GM18861 (cell line): ENCODE data around the gene PRR14.
"Not testable (repeated sequence)": the region's sequence is repeated elsewhere in the genome, so short reads cannot be mapped to it uniquely, and the experiment has no call there.

Experiments used
- ATAC-seq: cut with Tn5 transposase; IDR thresholded peaks from one replicate; pipeline ENCODE4 v1.9.1; 2021; ENCODE audit not compliant: unreplicated experiment

The PRR14 gene

GRCh38 chr16:30688701-30689100 is 37.9 kb downstream of the PRR14 start:
- no peak for ATAC-seq

DNA sequence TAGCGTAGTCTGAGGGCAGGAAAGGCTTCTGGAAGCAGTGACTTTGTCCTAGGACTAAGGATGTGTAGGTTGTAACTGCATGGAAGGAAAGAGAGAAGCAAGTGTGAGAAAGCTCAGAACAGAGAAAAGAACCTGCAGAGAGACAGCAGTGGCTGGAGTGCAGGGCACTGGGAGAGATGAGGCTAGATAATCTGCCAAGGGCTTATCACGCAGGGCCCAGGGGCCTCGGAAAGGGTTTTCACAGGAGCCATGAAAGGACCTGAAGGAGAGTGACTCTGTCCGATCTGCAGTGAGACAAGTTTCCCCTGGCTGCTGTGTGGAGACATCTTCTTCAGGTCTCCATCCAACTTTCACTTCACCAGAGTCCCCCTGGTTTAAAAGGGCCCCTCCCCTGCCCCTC is 41.1 kb downstream of the PRR14 start:
- ATAC-seq: no peak

GRCh38 chr16:30692396-30693064 is 41.8 kb downstream of the PRR14 start:
- no peak for ATAC-seq

GRCh38 chr16:30694926-30695693 is 44.4 kb downstream of the PRR14 start:
- ATAC-seq: no peak

DNA sequence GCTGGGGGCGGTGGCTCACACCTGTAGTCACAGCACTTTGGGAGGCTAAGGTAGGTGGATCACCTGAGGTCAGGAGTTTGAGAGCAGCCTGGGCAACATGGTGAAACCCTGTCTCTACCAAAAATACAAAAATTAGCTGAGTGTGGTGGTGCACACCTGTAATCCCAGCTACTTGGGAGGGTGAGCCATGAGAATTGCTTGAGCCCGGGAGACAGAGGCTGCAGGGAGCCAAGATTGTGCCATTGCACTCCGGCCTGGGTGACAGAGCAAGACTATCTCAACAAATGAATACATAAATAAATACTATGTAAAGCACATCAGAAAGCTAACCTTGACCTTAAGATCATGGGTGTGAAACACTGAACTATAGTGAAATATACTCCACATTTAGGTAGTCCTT is 45.9 kb downstream of the PRR14 start:
- ATAC-seq: not testable (repeated sequence)

DNA sequence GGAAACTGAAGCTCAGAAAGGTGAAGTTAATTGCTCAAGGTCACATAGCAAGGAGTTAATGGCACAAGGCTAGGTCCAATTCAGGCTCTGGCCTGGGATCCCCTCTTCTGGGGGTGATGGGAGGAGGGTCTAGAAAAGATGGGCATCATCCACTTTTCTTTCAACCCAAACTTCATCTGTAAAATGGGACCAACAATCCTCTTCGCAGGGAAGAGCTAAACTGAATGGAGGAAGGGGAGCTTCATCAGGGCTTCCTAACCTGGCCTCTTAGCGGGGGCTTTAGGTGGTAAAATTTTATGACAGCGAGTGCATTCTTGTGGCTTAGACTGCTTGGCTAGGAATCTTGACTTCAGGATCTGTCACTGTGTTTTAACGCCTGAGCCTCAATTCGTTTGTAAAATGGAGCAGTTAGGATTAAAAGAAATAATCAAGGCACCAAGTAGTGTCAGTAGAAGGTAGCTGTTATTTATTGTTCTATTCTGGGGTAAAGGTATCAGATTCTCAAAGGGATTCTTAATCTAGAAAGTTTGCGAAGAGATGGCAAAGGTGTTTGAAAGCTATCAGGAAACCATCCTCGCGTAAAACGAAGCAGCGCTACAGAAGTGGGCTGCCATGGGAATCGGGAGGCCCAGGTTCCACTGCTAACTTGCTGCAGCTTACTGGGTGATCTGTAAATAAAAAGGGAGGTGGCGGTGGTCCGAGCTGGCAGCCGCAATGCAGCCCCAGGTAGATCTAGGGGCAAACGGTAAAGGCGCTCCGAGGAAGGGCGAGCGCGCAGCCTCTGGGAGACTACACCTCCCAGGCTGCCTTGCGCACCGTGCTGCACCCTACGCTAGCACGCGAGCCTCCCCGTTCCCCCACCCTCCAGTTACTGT is 46.7 kb downstream of the PRR14 start:
- ATAC-seq: peak; percentile 71

DNA sequence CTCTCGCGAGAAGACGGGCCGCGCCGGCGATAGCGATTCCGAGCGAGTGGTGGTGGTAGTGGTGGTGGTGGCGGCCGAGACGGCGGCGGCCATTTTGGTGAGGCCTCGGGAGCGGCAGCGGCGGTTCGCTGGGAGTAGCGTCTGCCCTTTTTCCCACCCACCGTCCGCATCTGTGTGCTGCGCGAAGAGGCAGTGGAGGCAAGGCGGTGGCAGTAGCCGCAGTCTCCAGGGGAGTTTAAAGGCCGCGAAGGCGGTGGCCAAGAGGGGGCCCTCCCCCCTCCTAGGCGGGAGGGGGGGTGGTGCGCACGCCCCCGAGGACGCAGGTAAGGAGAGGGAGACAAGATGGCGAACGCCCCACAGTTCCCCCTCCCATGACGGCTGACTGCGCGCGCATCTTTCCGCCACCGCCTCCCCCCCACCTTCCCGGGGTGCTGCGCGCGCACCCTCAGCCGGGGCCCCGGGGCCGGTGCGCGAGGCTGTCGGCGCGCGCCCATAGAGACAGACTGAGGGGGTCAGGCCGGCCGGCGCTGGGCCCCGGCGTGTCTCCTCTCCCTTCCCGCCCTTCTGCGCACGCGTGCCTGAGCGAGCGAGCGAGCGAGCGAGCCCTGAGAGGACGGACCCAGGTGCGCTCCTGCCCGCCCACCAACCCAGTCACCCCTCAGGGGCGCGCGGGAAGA is 47.5 kb downstream of the PRR14 start:
- peak; percentile 50 for ATAC-seq

GRCh38 chr16:30698816-30699614 is 48.3 kb downstream of the PRR14 start, which contains the start of gene SRCAP:
Gene SRCAP, plus strand, starts transcription at chr16:30699171. Its CDS starts 1,654 bp downstream, at chr16:30700825.
- peak; percentile 15 for ATAC-seq

DNA sequence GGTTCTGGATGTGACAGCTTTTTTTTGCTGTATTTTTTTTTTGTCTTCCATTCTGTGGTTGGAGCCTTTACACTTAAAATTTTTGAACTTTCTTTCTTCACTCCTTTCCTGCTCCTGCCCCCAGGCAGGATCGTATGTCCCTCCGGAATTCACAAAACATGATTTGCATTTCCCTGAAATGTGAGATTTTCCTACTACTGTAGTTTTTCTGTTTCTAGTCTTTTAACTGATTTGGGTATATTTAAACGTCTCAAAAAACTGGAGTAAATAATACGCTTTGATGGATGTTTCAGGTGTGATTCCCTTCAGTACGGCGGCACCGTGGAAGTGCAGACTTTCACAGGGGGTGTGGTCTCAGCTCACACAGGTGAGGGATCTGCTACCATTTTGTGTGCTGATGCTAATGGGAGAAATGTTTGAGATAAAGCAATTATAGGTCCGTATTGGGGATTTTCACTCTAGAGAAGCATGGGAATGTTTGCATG is 48.9 kb downstream of the PRR14 start:
- no peak for ATAC-seq

DNA sequence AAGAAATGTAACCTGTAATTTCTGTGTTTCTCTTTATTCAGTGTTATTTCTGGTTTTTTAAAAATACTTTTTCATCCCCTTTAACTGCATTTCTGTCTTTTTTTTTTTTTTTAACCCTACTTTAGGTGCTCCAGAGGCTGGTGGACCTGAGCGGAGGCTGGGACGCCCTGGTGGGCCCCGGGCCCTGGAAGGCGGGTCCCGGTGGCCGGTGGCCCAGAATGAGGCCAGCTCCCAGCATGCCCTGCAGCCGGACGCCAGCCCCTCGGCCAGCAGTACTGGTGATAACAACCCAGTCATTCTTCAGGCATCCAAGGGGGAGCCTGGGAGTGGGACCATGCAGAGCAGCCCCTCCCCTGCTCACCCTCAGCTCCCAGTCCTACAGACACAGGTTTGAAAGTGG is 49.7 kb downstream of the PRR14 start:
- no peak for ATAC-seq

- no peak for ATAC-seq
Observed at GRCh38 chr16:30700971-30701370, 50.2 kb downstream of the PRR14 start.

DNA sequence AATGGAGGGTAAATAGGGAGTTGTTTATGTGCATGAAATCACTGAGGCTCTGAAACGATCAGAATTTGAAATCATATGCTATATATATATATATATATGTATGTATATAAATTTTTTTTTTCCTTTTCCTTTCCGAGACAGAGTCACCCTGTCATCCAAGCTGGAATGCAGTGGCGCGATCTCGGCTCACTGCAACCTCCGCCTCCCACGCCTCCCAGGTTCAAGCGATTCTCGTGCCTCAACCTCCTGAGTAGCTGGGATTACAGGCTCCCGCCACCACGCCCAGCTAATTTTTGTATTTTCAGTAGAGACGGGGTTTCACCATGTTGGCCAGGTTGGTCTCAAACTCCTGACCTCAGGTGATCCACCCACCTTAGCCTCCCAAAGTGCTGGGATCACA is 52.3 kb downstream of the PRR14 start:
- not testable (repeated sequence) for ATAC-seq

- no peak for ATAC-seq
Observed at GRCh38 chr16:30703971-30704370, 53.2 kb downstream of the PRR14 start.
